Measurements from ENCODE around the gene IPO4.

Gene IPO4

GRCh38 chr14:24150993-24151392 lies 37.6 kb downstream of the IPO4 start:
- DNase-seq (ENCODE audit: low read depth in 2 of 2, low spot score in 1 of 2), result no peak

GRCh38 chr14:24150567-24150966 lies 38.0 kb downstream of the IPO4 start:
- DNase-seq (ENCODE audit: low read depth in 2 of 2, low spot score in 1 of 2), result no peak

DNA sequence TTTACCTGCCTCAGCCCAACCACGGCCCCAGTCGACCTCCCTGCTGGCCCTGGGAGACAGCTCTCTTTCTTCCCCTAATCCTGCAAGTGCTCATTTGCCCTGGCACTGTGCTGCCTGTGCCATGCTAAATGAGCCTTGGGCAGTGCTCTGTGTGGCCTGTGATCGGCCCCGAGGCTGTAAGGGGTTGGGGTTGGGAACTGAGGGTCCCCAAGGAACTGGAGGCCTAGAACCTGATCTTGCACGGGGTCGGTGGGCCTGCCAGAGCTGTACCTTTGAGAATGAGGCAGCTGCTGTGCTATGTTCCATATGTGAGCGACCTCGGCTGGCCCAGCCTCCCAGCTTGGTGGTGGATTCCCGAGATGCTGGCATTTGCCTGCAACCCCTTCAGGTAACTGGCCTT lies 38.6 kb downstream of the IPO4 start:
- DNase-seq (ENCODE audit: low read depth in 2 of 2, low spot score in 1 of 2), result no peak

GRCh38 chr14:24149302-24149969 lies 39.2 kb downstream of the IPO4 start:
- DNase-seq (ENCODE audit: low read depth in 2 of 2, low spot score in 1 of 2), result no peak

- DNase-seq (ENCODE audit: low read depth in 2 of 2, low spot score in 1 of 2), result no peak
Observed at GRCh38 chr14:24147761-24148428, 40.7 kb downstream of the IPO4 start.

GRCh38 chr14:24146978-24147760 lies 41.4 kb downstream of the IPO4 start, which contains the start of gene RNF31:
Gene RNF31 (plus strand): TSS chr14:24147498. CDS start chr14:24147699, 201 bp downstream.
- peak; percentile 93 to 95 for DNase-seq (ENCODE audit: low read depth in 2 of 2, low spot score in 1 of 2)

DNA sequence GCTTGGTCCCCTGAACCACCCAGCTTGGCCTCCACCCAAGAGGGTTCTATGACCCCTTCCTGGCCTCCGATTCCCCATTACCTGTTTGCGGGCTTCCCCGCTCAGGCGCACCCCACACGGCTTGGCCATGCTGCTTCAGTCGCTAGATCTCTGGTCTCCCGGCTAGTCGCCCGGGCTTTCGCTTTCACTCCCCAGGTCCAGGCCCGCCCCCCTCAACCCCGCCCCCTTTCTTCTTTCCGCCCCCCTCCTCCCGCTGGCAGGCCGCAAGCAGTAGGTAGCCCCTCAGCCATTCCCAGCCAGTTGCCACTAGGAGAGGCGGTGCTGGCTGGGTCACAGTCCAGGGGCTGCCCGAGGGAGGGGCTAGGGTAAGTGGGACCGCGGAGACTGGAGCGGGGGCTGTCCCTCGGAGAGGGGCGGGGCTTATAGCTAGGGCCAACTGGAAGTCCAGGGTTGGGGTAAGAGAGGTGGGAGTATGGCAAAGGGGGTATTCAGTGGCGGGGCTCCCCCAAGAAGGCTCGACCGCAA lies 42.1 kb downstream of the IPO4 start, which contains the start of gene PSME2:
Gene PSME2 (minus strand): TSS at position 158 of the 525 bp plus-strand sequence. CDS start 29 bp downstream, at position 129.
- peak; percentile 56 to 74 for DNase-seq (ENCODE audit: low read depth in 2 of 2, low spot score in 1 of 2)

DNA sequence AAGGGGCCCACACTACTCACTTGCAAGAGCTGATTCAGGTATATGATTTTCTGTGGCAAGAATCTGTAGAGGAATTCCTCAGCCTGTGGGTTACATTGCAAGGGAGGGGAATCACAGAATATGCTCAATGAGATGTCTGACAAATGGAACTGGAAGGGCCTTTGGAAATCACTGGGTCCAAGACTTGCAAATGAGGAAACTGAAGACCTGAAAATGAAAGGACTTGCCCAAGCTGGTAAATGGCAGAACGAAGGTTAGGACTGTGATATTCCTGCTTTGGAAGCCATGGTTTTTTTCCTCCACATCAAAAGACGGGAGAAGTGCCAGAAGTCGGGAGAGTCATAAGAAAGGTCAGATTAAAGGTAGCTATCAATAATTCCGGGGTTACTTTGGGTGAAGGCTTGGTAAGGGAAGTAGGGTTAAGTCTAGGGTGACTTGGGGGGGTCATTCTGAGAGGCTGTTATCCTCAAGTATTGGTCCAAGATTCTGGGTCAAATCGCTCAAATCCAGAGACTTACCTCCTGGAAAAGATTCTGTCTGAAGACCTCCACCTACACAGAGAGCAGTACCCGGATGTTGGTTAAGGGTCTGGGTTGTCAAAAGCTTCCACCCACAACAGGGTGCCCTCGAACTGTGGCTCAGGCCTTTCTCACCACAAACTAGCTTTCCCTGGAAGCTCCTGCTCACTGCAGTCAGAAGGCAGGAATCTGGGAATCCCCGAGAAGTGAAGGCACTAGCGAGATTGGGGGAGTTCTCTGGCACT lies 42.7 kb downstream of the IPO4 start:
- DNase-seq (ENCODE audit: low read depth in 2 of 2, low spot score in 1 of 2), result no peak

DNA sequence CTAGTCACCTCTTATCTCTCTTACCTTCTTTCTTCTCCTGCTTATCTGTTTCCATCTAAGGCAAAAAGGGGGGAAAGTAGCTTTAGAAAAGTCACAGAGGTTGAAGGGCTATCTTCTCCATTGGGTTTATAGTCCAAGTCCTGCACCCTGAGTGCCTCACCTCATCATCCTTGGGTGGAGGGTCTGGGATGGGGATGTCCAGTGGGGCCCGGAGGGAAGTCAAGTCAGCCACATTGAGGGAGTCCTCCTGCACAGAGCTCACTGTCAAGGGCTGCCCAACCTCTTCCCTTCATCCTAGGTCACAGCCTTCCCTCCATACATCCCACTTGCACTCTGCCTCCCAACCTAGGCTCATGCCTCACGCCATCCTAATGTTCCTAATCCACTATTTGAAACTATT lies 43.4 kb downstream of the IPO4 start:
- no peak for DNase-seq (ENCODE audit: low read depth in 2 of 2, low spot score in 1 of 2)

GRCh38 chr14:24144451-24144850 lies 44.2 kb downstream of the IPO4 start:
- DNase-seq (ENCODE audit: low read depth in 2 of 2, low spot score in 1 of 2), result no peak

DNA sequence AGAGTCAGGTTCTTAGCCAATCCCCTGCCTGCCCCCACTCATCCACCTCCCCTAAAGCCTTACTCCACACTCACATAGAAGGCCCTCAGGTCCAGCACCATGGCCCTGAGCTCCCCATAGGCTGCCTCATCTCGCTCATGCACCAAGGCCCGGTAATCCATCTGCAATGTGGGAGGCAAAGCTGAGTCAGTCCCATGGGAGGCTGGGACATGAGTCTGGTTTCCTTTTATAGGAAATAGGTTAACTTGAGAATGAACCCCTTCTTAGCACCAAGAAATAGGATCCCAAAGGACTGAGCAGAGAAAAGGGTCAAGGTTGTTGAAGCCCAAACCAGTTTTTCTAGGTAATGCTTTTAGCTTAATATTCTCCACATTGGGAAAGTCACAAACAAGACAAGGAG lies 45.1 kb downstream of the IPO4 start:
- DNase-seq (ENCODE audit: low read depth in 2 of 2, low spot score in 1 of 2), result no peak

DNA sequence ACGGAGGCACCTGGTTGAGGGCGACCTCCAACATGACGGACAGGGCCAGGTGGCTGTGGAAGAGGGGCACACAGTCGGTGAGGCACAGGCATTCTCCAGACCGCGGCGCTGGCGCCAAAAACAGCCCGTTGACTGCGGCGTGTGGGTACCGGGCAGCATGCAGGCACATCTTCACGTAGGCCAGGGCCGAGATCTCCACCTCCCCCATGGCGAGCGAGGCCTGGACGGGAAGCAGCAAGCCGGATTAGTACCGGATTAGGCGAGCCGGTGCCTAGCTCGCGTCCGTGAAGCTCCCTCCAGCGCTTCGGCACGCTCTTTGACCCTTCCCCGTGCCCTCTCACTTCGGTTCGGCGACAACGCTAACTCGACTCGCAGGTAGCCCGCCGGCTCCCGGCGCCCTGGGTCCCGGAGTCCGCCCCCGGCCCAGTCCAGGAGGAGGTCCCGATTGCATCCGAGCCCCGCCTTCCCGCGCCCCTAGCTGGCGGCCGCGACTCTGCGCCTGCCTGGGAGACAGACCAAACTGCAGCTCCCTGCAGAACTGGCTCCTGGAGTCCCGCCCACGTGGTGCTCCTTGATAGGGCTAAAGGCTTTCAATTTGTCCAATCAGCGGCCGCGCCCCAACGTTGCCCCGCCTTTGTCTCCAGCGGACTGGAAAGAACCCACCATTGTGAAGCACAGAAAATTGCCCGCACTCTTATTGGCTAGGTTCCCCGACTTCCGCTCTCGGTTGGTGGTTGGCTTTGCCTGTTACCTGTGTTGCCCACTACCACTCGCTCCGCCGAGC lies 47.3 kb downstream of the IPO4 start, which contains the start of gene EMC9:
Gene EMC9 (minus strand): TSS at position 495 of the 784 bp plus-strand sequence. CDS start 287 bp downstream, at position 208.
- peak; percentile 99 for DNase-seq (ENCODE audit: low read depth in 2 of 2, low spot score in 1 of 2)

GRCh38 chr14:24139272-24139934 lies 49.2 kb downstream of the IPO4 start:
- no peak for DNase-seq (ENCODE audit: low read depth in 2 of 2, low spot score in 1 of 2)

DNA sequence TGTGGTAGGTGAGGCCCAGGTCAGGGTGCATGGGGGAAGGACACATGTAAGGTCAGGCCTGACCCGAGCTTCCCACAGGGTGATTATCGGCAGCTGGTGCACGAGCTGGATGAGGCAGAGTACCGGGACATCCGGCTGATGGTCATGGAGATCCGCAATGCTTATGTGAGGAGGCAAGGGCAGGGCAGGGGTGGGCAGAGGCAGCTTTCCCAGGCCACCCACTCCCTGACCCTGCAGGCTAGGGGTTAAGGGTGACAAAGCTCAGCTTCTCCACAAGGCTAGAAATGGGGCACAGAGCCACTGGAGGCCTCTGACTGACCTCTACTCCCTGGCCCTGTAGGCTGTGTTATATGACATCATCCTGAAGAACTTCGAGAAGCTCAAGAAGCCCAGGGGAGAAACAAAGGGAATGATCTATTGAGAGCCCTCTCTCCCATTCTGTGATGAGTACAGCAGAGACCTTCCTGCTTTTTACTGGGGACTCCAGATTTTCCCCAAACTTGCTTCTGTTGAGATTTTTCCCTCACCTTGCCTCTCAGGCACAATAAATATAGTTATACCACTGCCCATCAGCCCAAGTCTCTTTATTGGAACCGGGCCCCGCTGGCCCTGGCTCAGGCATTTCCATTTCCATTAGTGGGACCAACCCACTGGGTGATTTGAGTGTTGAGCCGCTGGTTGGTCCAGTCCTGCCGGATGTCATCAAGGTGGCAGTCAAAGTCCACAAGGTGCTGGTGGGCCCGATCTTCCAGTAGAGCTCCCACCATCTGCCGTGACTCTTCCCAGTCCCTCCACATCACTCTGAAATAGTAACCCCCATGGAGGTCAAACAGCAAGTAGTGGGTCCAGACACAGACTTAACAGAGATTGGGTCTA lies 50.0 kb downstream of the IPO4 start:
- no peak for DNase-seq (ENCODE audit: low read depth in 2 of 2, low spot score in 1 of 2)

DNA sequence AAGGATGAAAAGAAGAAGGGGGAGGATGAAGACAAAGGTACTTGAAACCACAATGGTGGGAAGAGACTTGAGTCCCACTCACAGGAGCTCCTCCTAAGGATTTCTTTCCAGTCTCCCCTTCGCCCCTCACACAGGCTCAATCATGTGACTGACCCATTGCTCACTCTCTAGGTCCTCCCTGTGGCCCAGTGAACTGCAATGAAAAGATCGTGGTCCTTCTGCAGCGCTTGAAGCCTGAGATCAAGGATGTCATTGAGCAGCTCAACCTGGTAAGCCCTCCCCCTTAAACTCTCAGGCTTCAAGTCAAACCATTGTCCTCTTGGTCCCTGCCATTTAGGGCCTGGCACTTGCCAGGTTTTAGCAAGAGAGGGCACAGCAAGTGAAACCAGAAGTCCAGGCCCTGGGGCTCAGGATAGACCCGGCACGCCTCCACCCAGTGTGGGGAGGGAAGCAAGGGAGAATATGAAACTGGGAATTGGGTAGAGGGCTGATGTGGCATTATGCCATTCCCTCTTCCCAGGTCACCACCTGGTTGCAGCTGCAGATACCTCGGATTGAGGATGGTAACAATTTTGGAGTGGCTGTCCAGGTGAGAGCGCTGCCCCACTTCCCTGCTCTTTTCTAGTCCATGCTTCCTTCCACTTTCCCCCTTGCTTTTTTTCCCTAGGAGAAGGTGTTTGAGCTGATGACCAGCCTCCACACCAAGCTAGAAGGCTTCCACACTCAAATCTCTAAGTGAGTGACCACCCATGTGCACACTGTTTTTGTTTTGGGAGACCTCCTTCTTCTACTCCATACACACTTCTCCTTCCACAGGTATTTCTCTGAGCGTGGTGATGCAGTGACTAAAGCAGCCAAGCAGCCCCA lies 50.9 kb downstream of the IPO4 start:
- no peak for DNase-seq (ENCODE audit: low read depth in 2 of 2, low spot score in 1 of 2)

DNA sequence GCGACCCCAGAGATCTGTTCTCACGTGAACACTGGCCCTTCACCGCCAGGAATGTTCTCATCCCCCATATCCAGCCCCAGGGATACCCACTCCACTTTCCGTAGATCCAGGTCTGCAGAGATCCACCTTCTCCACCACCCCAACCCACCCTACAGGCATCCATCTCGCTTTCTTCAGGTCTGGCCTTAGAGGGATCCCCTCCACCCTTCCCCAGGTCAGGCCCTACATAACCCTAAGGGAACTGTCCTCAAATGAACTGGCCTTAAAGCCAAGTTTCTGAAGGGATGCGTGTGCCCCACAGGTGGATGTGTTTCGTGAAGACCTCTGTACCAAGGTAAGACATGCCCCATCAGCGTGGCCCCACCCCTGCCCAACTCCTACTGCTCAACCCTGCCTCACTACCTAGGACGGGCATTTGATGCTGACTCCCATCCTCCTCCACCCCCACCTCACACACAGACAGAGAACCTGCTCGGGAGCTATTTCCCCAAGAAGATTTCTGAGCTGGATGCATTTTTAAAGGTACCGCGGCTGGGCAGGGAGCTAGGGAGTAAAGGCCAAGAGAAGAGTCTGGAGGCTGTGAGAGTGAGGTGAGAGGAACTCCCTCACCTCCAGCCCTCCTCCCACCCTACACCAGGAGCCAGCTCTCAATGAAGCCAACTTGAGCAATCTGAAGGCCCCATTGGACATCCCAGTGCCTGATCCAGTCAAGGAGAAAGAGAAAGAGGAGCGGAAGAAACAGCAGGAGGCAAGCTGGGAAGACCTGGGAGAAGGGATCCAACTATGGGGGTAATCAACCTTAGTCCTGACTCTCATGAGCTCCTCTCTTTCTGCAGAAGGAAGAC lies 51.7 kb downstream of the IPO4 start:
- no peak for DNase-seq (ENCODE audit: low read depth in 2 of 2, low spot score in 1 of 2)
